K562 (cell line): ENCODE results near the gene LONRF2. TPM values are rescaled to one million over a fixed set of nuclear protein-coding genes. Genes with fewer than 3 reads are reported as not detected.

Experiments used
- AFF1 ChIP-seq, 2 experiments: fragments of 450-650 bp; IDR thresholded peaks; 2 replicates each; pipeline ENCODE4 v1.6.1; 2018; ENCODE audit warnings: mild to moderate bottlenecking in 2 of 2, low read depth in 1 of 2; ENCODE audit not compliant: partially characterized antibody in 2 of 2
- NR1H2 ChIP-seq: sonication (generic); formaldehyde crosslinking; IDR thresholded peaks from 2 replicates; pipeline ENCODE4 v1.4.0; 2020; ENCODE audit warnings: mild to moderate bottlenecking, missing genetic modification reagents
- PRDM10 ChIP-seq: fragments of 450-650 bp; IDR thresholded peaks from 2 replicates; pipeline ENCODE4 v1.6.1; 2018; ENCODE audit not compliant: partially characterized antibody
- polyA plus RNA-seq, 8 experiments: library from polyadenylated mRNA; depleted of rRNA in 4 of 8; stranded (reverse) in 5 of 8; unstranded in 3 of 8; fragments of >200 nt; fragmentation: Nextera tagmentation in 2 of 8; fragmentation: Illumina TruSeq in 1 of 8; extraction: Ambion mirVana in 2 of 8; extraction: Trizol in 1 of 8; gene quantifications; 2 replicates each; pipeline versions ENCODE4 v1.2.1 to v1.2.3, GENCODE V29; 2011 to 2014; ENCODE audit warnings: inconsistent platforms in 1 of 8, missing spikeins in 1 of 8
- total RNA-seq, 7 experiments: library from RNA; depleted of rRNA in 6 of 7; stranded (reverse); fragments of >200 nt in 6 of 7; fragmentation: Illumina TruSeq in 2 of 7; extraction: Trizol in 2 of 7; gene quantifications; 2 replicates each; pipeline versions ENCODE4 v1.2.1 to v1.2.3, GENCODE V29; 2011 to 2021; ENCODE audit warnings: low replicate concordance in 1 of 7

The LONRF2 gene
- total and polyA plus RNA-seq, 9 of the 15 experiments (the other 6 are each of a cell fraction or from before 2014, with no cell fraction given), result 0.35 to 5.0 (median 2.7) TPM

- TF ChIP-seq PRDM10, result no peak
- no peak for TF ChIP-seq NR1H2 (CRISPR knock-in tag)
- TF ChIP-seq AFF1 (IDR thresholded peaks at IDR 0.05; ENCODE audit: low read depth in 1 of 2, partially characterized antibody in 2 of 2), result no peak
Measured at GRCh38 chr2:100236166-100236565, 86.1 kb downstream of the LONRF2 start (continued).
